Suprapubic skin (tissue), 4 donors: ENCODE data around the gene GAS7. TPM values are rescaled to one million over a fixed set of nuclear protein-coding genes. Genes with fewer than 3 reads are reported as not detected.
"Not testable (repeated sequence)": the region's sequence is repeated elsewhere in the genome, so short reads cannot be mapped to it uniquely, and the experiment has no call there.

Experiments used
- DNase-seq, 2 donors: peaks; one replicate each; pipeline ENCODE4 v3.0.0-alpha.2; 2019; ENCODE audit warnings: low spot score in 2 of 2
- H3K27ac ChIP-seq: fragments of 200-600 bp; sonication (generic); one replicate; pipeline ENCODE4 v1.5.1; 2019
- H3K27me3 ChIP-seq: fragments of 200-600 bp; sonication (generic); one replicate; pipeline ENCODE4 v1.5.1; 2019
- H3K36me3 ChIP-seq: fragments of 200-600 bp; sonication (generic); one replicate; pipeline ENCODE4 v1.5.1; 2019
- H3K4me1 ChIP-seq: fragments of 200-600 bp; sonication (generic); one replicate; pipeline ENCODE4 v1.5.1; 2019
- H3K4me3 ChIP-seq: fragments of 200-600 bp; sonication (generic); one replicate; pipeline ENCODE4 v1.5.1; 2019; ENCODE audit warnings: mild to moderate bottlenecking
- H3K9me3 ChIP-seq: fragments of 200-600 bp; sonication (generic); one replicate; pipeline ENCODE4 v1.5.1; 2019
- EP300 ChIP-seq: sonication (generic); formaldehyde crosslinking; IDR thresholded peaks from one replicate; pipeline ENCODE4 v1.6.1; 2017; ENCODE audit warnings: antibody characterized with exemption
- POLR2A ChIP-seq, 2 donors: fragments of 450-650 bp; IDR thresholded peaks; one replicate each; pipeline ENCODE4 v1.6.1; 2017; ENCODE audit warnings: antibody characterized with exemption in 2 of 2, mild to moderate bottlenecking in 2 of 2, moderate library complexity in 2 of 2
- POLR2AphosphoS5 ChIP-seq, 3 donors: sonication (generic); formaldehyde crosslinking; IDR thresholded peaks; one replicate each; pipeline ENCODE4 v1.6.1; 2017; ENCODE audit warnings: antibody characterized with exemption in 3 of 3
- WGBS: methylation state at CpG from one replicate; pipeline ENCODE4 v1.1.5; 2018; 5-methylcytosine and 5-hydroxymethylcytosine counted together
- total RNA-seq, 4 donors: library from RNA; depleted of rRNA; stranded (reverse); fragments of >200 nt; gene quantifications; one replicate each; pipeline ENCODE4 v1.1.0, GENCODE V29; 2016
- TF ChIP-seq, protein P1 (sequence below), 2 donors: fragments of 200-600 bp in 1 of 2; fragments of 450-650 bp in 1 of 2; sonication (generic) in 1 of 2; IDR thresholded peaks; one replicate each; pipeline ENCODE4 v1.5.1; 2016 to 2019; ENCODE audit warnings: antibody characterized with exemption in 2 of 2, mild to moderate bottlenecking in 1 of 2, moderate library complexity in 1 of 2

The GAS7 gene
- total RNA-seq, 4 donors from 2014 or later, result 45.7 to 106 (median 74.2) TPM

- TF ChIP-seq POLR2AphosphoS5 (IDR thresholded peaks at IDR 0.05) (no peak), POLR2A (IDR thresholded peaks at IDR 0.05) (no peak), EP300 (no peak)
- TF ChIP-seq, protein P1, sequence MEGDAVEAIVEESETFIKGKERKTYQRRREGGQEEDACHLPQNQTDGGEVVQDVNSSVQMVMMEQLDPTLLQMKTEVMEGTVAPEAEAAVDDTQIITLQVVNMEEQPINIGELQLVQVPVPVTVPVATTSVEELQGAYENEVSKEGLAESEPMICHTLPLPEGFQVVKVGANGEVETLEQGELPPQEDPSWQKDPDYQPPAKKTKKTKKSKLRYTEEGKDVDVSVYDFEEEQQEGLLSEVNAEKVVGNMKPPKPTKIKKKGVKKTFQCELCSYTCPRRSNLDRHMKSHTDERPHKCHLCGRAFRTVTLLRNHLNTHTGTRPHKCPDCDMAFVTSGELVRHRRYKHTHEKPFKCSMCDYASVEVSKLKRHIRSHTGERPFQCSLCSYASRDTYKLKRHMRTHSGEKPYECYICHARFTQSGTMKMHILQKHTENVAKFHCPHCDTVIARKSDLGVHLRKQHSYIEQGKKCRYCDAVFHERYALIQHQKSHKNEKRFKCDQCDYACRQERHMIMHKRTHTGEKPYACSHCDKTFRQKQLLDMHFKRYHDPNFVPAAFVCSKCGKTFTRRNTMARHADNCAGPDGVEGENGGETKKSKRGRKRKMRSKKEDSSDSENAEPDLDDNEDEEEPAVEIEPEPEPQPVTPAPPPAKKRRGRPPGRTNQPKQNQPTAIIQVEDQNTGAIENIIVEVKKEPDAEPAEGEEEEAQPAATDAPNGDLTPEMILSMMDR (IDR thresholded peaks at IDR 0.05), result no peak
- Histone ChIP-seq H3K27ac (peak overlapping the region; percentile 82), H3K4me1 (peaks cover 45% of the 10 kb centered on the region), H3K36me3 (no peaks in the 10 kb centered on the region), H3K27me3 (no peaks in the 10 kb centered on the region), H3K9me3 (no peaks in the 10 kb centered on the region), H3K4me3 (no peak overlapping the region)
- peak in 1 of 2 donors; percentile 60 for DNase-seq
- 95% methylated on average over 14 of the region's 14 CpGs for WGBS
These were observed 135.6 kb downstream of the GAS7 start for GRCh38 chr17:10062691-10063385.

DNA sequence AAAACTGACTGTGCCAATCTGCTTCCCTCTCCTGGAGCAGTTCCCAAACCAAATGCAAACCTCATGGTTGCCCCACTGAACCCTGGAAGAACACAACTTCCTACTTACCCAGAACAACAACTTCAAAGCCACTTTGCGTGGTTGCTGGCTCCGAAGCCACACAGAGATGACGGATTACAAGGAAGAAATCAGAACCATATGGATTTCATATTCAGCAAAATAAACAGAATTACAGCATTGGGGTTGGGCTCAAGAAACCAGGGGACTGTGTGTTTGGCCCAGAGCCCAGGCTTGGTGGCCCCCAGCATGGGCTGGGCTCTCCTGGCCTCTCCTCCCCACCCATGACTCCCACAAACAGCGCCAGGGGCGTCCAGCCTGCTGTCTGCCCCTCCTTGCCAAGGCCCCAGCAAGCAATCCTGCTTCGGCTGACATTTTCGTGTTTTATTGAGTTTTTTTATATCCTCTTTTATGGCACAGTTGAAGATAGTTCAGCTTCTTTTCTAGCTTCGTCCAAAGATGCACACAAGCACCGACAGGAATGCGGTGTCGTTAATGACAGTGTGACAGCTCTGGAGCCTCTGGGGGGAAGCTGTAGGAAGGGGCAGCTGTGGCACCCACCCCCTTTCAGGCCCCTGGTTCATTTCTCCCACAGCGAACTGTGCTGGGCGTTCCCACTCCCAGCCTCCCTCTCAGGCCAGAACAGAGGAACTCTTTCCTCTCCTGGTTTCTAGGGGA, 137.1 kb downstream of the GAS7 start:
- no peaks in the 10 kb centered on the region for H3K27me3 ChIP-seq
- H3K36me3 ChIP-seq, result no peaks in the 10 kb centered on the region
- TF ChIP-seq EP300 (no peak), POLR2AphosphoS5 (IDR thresholded peaks at IDR 0.05) (peak in 1 of 3 donors; percentile 60)
- no peaks in the 10 kb centered on the region for H3K9me3 ChIP-seq
- H3K4me3 ChIP-seq, result no peak overlapping the region
- DNase-seq, result peak; percentile 88 to 90
- 24% methylated on average over 13 of the region's 13 CpGs for WGBS
- peaks cover 45% of the 10 kb centered on the region for H3K4me1 ChIP-seq
- peak overlapping the region; percentile 82 for H3K27ac ChIP-seq

- peak in 1 of 2 donors; percentile 47 for DNase-seq
- H3K36me3 ChIP-seq, result no peaks in the 10 kb centered on the region
- peak overlapping the region; percentile 82 for H3K27ac ChIP-seq
- no peaks in the 10 kb centered on the region for H3K27me3 ChIP-seq
- peaks cover 49% of the 10 kb centered on the region for H3K4me1 ChIP-seq
- 76% methylated on average over 8 of the region's 8 CpGs for WGBS
- H3K9me3 ChIP-seq, result no peaks in the 10 kb centered on the region
- TF ChIP-seq POLR2A (IDR thresholded peaks at IDR 0.05) (no peak), EP300 (no peak), POLR2AphosphoS5 (IDR thresholded peaks at IDR 0.05) (no peak)
- TF ChIP-seq, protein P1 (IDR thresholded peaks at IDR 0.05), result no peak
- no peak overlapping the region for H3K4me3 ChIP-seq
These were observed 137.9 kb downstream of the GAS7 start for GRCh38 chr17:10060526-10060925.

GRCh38 chr17:10059684-10060211, 138.7 kb downstream of the GAS7 start:
- 46% methylated on average over 11 of the region's 11 CpGs for WGBS
- no peak for TF ChIP-seq POLR2A (IDR thresholded peaks at IDR 0.05)
- TF ChIP-seq POLR2AphosphoS5 (IDR thresholded peaks at IDR 0.05), result peak in 1 of 3 donors; percentile 73
- no peak for TF ChIP-seq EP300
- TF ChIP-seq, protein P1 (IDR thresholded peaks at IDR 0.05), result no peak
- peak overlapping the region; percentile 82 for H3K27ac ChIP-seq
- H3K36me3 ChIP-seq, result no peaks in the 10 kb centered on the region
- no peaks in the 10 kb centered on the region for H3K9me3 ChIP-seq
- DNase-seq, result peak; percentile 85 to 86
- H3K4me3 ChIP-seq, result no peak overlapping the region
- no peaks in the 10 kb centered on the region for H3K27me3 ChIP-seq
- peaks cover 55% of the 10 kb centered on the region for H3K4me1 ChIP-seq

DNA sequence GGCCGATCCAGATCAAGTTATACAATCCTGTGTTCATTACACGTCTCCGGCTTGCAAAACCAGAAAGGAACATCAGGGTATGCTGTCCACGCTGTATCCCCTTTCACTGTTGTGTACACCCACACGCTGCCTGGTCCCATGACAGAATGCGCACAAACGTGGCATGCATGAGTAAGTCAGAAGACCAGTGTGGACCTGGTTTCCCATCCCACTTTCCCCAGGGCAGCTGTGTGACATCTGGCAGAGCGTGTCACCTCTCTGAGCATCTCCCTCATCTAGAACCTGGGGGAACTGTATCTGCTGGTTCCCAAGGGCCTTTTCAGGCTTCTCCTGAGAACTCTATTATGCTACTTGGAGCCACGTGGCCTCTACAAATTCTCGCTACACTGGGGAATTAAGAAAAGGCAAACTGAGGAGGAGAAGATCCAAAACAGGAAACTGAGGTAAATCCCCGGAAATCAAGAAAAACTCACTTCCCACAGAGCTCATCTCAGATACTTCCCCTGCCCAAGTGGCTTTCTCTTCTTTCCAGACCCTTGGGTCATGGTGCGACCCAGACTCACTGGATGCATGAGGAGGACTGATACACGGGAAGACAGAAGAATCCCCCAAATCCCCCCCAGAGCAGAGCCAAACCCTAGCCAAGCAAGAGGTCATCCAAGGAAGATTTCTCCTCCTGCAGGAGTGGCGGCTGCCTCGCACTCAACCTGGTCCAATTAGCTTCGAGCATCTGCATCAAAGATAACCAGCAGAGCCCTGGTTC, 139.3 kb downstream of the GAS7 start:
- WGBS, result 83% methylated on average over 12 of the region's 16 CpGs
- no peak for TF ChIP-seq EP300
- no peak for TF ChIP-seq POLR2A (IDR thresholded peaks at IDR 0.05)
- TF ChIP-seq POLR2AphosphoS5 (IDR thresholded peaks at IDR 0.05), result no peak
- TF ChIP-seq, protein P1 (IDR thresholded peaks at IDR 0.05), result no peak
- Histone ChIP-seq H3K4me1 (peaks cover 60% of the 10 kb centered on the region), H3K36me3 (no peaks in the 10 kb centered on the region), H3K9me3 (no peaks in the 10 kb centered on the region), H3K4me3 (no peak overlapping the region), H3K27ac (no peak overlapping the region), H3K27me3 (no peaks in the 10 kb centered on the region)
- DNase-seq, result peak in 1 of 2 donors; percentile 60

DNA sequence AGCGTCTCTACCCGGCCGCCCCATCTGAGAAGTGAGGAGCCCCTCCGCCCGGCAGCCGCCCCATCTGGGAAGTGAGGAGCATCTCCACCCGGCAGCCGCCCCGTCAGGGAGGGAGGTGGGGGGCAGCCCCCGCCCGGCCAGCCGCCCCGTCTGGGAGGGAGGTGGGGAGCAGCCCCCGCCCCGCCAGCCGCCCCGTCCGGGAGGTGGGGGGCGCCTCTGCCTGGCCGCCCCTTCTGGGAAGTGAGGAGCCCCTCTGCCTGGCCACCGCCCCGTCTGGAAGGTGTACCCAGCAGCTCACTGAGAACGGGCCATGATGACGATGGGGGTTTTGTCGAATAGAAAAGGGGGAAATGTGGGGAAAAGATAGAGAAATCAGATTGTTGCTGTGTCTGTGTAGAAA, 140.9 kb downstream of the GAS7 start:
- peaks cover 48% of the 10 kb centered on the region for H3K4me1 ChIP-seq
- not testable (repeated sequence) for H3K27me3 ChIP-seq, H3K27ac ChIP-seq, H3K9me3 ChIP-seq, H3K36me3 ChIP-seq, H3K4me3 ChIP-seq
- 90% methylated on average over 7 of the region's 25 CpGs for WGBS
- DNase-seq, result peak in 1 of 2 donors; percentile 65
